NCI-H345 (cell line): ENCODE results near the gene LCNL1.

Source experiments
- DNase-seq: peaks from one replicate; lab custom pipeline; 2025; lab: John Stamatoyannopoulos, UW

The LCNL1 gene

DNA sequence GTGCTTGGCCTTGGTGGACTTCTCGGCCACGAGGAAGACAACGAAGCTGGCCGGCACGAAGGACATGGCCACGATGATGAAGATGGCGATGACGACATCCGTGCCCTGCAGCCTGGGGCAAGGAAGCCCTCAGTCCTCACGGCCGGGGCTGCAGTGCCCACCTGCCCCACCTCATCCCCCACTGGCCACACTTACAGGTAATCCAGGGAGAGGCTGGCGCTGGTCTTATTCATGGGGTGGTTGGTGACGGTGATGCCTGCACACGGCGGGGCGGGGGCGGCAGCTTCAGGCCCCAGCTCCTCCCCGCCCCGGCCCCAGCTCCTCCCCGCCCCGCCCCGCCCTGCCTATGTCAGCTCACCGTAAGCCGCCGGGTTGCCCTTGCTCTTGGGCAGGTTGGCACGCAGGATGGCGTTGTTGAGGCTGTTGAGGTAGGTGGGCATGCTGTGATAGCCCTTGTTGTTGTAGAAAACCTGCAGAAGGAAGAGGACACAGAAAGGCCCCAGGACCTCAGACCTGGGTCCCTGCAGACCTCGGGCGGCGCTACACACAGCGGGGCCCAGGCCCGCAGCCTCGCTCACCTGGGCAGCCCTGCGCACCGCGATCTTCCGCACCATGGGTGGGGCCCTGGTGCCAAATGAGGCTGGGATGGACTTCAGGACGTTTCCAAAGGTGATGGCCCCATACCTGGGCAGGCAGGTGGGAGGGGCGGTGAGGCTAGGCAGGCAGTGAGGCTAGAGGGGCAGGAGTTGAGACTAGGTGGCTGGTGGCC lies 29.3 kb downstream of the LCNL1 start:
- no peak for DNase-seq

DNA sequence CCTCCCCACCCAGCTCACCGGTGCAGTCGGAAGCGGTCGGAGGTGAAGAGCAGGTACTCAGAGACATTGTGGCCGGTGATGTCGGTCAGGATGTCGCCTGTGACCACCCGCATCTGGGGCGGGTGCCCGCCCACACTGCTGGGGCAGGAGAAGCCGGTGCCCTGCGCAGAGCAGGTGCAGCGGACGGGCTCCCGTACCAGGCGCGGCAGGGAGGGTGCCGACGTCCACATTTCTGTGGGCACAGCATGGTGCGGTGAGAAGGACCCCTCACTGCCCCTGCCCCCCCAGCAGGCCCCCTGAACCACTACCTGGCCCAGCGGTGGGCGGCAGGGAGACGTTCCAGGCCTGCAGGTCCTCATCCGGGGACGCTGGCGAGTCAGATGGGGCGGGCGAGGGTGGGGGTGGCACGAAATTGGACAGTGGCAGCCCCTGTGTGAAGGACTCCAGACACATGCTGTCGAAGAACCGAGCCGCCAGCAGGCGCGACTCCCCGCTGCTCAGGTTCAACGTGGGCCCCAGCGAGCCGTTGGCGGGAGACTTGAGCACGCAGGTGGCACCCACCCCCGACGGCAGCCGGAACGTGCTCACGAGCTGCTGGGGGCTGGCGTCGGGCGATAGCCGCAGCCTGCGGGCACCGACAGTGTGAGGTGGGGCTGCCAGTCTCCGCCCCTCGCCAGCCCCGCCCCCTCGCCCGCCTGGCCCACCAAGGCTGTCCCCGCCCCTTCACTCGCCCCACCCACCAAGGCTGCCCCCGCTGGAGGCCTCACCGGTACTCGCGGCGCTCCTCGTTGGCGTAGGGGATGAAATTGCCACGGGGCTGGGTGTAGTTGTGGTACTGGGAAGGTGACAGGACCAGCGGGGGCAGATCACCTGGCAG lies 30.1 kb downstream of the LCNL1 start:
- DNase-seq = no peak

DNA sequence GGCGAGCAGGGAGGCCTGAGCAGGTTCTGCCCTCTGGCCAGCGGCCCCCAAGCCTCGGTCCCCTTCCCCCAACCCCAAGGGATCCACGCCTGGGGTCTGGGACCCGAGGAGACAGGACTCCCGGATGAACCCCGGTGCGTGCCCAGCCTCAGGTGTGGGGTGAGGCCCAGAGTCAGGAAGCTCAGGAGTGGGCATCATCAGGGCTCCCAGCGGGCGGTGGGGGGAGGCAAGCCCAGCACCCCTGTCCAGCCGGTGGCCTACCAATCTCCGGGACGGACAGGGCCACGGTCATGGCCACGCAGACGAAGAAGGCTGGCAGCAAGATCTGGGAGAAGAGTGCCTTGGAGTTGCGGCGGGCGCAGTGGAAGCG lies 30.8 kb downstream of the LCNL1 start:
- no peak for DNase-seq

DNA sequence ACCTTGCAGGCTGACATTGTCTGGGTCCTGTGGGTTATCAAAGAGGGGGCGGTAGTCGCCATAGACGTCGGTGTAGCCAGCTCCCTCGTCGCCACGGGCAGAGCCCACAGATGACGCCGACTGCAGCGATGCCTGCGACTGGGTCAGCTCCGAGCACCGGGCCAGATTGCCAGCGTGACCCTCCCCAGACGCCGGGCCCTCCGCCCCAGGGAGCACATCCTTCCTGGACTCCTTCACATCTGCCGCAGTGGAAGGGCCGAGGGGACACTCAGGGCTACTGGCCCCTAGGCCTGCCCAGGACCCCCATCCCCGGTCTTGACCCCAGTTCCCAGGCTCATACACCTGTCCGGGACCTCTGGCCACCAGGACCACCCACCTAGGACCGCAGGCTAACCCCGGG lies 31.4 kb downstream of the LCNL1 start:
- no peak for DNase-seq

DNA sequence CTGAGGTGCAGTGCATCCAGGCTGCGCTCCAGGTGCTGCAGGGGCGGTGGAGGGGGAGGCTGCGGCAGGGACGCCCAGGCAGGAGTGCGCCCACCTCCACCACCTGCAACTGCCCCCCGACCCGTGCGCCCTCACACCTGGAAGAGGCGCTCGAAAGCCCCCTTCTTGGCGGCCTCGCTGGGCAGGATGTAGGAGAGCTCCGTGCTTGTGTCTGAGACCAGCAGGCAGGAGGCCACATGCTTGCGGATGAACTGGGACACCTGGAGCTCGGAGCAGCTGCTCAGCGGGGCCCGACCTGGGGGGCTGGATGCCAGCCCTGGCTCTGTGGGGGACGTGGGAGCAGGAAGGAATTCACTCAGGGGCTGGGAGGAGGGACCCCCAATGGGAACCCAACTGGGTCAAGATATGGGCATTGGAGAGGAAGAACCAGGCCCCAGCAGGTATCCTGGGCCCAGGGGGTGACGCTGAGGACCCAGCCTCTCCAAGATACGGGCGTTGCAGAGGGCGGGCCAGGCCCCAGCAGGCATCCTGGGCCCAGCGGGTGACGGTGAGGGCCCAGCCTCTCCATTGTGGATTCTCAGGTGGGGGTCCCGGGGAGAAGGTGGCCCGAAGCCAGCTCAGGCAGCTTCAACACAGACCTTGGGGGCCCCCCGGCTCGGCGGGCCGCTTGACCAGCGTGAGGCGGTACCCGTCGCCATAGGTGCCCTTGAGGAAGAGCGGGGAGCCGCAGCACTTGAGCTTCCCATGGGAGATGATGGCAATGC lies 32.2 kb downstream of the LCNL1 start:
- DNase-seq = no peak

DNA sequence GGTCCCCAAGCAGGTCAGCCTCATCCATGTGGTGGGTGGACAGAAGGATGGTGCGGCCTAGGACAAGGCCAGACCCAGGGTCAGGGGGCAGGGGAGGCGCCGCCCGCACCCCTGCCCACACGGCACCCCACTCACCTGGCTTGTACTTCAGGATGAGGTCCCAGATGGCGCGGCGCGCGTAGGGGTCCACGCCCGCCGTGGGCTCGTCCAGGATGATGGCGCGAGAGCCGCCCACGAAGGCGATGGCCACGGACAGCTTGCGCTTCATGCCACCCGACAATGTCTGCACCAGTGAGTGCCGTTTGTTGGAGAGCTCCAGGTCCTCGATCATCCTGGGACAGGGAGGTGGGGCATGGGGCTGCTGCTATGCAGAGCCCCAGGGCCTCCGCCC lies 32.7 kb downstream of the LCNL1 start:
- no peak for DNase-seq

DNA sequence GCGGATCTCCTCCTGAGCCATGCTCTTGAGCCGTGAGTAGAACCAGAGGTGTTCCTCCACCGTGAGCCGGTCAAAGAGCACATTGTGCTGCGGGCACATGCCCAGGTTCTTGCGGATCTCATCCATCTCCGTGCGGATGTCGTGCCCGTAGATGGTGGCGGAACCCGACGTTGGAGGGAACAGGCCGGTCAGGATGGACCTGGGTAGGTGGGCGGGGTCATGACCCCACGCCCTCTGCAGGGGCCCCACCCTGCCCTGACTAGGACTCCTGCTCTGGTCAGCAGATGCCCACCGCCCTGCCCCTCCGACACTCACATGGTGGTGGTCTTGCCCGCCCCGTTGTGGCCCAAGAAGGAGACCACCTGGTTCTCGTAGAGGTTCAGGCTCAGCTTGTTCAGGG lies 33.2 kb downstream of the LCNL1 start:
- DNase-seq = no peak

DNA sequence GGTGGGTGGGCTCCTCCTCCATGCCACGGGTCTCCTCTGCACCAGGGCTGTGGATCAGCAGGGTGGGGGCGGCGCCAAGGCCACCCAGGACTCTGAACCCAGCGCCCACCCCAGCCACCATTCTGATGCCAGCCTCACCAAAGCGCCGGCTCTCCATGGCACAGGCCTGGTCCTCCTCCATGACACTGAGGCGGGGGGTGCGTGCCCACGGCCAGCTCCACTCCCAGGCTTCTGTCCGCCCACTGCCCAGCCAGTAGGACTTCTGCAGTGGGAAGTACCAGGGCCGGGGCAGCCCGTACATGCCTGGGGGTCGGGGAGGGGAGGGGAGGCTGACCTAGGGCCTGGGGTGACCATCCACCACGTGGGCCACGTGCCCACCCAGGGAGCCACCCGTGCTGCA lies 33.6 kb downstream of the LCNL1 start:
- DNase-seq = no peak

DNA sequence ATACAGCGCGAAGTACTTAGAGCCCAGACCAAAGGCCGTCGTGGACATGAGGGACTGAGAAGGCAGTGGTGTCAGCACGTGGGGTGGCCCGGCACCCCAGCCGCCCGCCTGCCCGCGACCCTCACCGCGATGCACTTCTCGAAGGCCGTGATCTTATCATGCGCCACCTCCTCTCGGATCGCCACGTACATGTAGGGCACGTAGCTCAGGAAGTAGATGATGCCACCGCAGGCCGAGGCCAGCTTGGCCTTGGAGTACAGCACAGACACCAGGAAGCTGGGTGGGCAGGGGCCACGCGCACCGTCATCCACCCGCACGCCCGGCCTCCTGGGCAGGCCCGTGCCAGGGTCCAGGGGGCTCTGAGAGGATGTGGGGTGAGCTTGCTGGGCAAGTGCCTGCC lies 34.3 kb downstream of the LCNL1 start:
- DNase-seq = no peak

DNA sequence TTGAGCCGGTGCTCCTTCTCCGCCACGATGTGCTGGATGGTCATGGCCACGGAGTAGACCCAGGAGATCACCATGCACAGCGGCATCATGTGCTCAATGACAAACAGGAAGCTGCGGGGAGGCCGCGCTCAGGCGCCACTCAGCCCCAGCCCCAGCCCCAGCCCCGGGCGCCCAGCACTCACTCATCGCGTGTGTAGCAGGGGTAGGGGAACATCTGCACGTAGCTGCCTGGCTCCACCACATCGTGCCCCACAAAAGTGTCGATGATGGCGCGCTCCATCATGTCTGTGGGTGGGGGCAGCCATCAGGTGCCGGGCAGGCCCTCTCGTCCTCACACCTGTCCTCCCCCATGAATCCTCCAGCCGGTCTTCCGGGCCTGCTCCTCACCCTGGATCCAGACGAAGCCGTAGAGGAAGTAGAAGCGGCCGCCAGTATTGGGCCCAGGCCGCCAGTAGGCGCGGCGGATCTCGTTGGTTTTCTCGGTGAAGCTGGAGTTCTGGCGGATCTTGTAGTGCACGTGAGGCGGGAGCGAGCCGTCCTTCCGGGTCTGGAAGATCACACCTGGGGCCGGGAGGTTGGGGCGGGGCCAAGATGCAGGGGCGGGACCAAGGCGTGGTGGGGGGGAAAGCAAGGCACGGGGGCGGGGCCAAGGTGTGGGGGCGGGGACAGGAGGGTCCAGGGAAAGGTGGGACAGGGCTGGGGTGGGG lies 35.2 kb downstream of the LCNL1 start:
- no peak for DNase-seq

DNA sequence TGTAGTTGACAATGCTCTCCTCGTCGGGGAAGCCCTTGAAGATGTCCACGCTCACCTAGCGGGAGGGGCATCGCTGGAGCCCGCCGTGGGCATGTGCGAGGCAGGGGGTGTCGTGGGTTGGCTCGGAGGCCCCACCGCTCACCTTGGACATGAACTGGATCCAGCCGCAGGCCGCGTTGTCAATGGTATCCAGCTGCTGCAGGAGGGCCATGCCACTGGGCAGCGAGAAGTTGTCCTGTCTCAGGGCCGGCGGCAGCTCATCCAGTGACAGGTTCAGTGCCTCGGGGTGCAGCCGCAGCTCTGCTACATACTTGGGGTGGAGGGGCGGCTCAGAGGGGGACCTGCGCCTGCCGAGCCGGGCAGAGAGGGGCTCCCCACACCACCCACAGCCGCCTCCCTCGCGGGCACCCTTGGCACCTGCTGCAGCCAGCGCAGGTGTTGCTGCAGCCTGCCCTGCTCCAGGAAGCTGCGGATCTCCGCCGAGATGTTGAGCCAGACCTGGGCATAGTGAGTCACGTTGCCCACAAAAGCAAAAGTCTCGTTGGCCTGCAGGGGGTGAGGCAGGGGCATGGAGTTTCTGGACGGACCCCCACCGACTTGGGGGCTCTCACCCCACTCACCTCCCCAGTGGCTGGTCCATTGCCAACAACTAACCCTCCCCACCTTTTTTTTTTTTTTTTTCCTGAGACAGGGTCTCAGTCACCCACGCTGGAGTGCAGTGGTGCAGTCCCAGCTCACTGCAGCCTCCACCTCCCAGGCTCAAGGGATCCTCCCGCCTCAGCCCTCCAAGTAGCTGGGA lies 36.2 kb downstream of the LCNL1 start:
- no peak for DNase-seq

DNA sequence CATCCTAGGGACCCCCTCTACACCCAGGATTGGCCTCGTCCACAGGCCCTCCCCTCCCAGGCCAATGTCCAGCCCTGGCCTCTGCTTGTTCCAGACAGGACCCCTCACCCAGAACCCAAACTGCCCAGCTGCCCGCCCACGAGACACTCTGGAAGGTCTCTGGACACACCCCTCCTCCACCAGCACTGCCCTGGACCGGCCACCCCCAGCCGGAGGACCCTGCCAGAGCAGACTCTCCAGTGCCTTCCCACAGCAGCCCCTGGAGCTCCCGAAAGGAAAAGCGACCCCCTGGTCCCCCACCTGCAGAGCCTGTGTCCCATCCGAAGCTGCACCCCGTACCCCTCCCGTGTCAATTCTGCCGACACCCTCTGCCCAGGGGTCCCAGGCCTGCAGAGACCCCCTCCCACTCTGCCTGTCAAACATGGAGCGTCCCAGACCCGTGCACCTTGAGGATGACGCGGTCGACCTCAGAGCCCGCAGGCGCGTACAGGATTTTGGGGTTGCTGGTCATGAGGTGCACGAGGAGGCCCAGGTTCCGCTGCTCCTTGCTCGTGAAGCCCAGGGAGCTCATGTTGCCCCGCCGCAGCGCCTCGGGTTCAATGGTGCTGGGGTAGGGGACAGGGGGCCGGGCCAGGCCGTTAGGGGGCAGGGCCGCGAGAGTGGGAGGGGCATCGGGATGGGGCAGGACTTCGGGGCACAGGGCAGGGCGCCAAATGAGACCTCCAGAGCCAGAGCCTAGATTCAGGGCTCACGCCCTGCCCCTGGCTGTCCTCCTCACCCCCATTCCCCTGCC lies 37.3 kb downstream of the LCNL1 start:
- no peak for DNase-seq

DNA sequence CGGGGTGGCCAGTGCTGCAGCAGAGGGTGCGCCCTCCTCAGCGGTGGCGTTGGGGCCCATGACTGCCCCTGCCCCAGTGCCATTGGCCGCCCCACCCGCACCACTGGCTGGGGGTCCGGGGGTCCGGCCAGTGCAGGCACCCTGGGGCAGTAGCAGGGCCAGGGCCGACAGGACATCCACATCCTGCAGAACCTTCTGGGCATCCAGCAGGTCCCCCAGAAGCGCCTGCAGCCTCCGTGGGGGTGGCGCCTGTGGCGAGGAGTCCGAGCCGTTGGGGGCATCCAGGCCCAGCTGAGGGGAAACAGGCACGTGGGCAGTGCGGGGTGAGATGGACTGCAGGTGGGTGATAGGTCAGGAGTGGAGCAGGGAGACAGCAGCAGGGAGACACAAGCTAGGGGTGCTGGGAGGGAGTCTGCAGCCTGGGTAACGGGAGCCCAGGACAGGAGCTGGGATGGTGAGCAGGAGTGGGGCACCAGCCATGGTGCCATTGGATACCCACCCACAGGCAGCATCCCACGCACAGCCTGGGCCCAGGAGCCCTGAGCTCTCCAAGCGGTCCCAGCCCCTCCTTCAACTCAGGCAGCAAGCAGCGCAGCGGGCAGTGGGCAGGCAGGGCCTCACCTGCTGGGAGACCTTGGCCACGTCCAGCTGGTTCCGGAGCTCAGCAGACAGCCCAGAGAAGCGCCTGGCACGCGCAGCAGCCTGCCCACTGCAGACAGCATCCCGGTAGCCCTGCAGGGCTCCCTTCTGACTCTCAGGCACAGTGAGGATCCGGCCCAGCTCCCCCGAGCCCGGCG lies 38.2 kb downstream of the LCNL1 start:
- no peak for DNase-seq

DNA sequence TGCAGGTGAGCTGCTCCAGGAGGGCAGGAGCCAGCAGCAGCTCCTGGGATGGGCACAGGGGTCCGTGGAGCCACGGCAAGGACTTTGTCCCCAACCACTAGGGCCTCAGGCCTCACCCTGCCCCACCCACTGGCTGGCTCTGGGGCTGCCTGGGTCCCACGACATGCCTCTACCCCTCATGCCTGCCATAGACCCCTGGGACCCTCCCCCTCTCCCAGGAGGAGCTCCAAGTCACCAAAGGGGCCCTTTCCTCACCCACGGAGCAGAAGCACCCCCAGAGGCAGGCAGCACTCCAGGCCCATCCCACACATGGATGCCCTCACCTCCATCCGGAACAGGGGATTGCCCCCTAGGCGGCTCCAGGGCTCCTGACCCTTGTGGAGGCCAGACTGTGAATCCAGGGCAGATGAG lies 38.8 kb downstream of the LCNL1 start:
- no peak for DNase-seq

DNA sequence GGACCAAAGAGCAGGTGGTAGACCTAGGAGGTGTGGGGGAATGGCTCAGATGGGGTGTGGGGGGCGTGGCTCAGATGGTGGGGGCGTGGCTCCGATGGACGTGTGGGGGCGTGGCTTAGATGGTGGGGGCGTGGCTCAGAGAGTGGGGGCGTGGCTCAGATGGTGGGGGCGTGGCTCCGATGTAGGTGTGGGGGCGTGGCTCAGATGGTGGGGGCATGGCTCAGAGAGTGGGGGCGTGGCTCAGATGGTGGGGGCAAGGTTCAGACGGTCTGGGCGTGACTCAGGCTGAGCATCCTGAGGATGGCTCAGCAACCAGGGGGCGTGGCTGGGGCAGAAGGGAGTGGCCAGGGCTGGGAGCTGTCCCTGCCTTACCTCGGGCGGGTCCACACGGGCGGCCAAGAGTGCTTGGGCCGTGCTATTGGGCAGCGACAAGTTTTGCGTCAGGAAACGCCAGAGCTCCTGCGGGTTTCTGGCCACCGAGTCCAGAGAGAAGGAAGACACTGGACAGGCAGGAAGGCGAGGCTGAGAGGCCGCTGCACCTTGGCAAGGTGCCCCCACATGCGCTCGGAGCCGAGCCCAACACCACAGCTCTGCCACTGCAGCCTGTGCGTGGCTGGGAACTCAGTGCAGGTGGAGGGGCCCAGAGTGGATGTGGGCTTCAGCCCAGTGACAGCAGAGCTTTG lies 39.3 kb downstream of the LCNL1 start:
- peak; percentile 55 for DNase-seq

DNA sequence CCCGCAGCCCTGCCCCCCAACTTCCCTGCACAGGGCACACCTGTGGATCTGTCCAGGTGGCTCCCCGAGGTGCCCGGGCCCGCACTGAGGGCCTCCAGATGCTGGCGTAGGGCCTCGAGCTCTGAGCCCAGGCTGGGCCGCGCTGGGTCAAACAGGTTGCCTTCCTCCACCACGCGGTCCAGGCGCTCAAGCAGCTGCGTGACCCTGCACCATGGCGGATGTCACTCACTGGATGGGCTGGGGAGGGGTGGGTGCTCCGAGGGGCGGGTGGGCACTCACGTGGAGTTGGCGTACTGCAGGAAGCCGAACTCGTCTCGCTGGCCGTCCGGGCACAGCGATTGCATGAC lies 39.8 kb downstream of the LCNL1 start:
- DNase-seq = no peak

DNA sequence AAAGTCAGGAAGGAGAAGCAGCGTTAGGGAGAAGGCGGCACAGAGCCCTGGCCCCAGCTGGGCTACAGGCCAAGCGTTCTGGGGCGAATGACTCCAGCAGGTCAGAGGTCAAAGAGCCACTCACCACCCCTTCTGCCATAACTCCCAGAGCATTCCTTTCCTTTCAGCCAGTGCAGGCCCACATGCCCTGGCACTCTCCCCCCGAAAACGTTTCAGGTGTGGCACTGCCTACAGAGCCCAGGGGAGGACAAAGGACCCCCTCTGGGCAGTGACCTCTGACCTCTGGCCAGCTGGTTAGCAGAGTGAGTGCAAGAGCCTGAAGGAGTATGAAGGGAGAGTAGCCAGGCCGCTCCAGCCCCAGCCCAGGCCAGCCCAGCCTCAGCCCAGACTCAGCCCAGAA lies 40.4 kb downstream of the LCNL1 start:
- no peak for DNase-seq

DNA sequence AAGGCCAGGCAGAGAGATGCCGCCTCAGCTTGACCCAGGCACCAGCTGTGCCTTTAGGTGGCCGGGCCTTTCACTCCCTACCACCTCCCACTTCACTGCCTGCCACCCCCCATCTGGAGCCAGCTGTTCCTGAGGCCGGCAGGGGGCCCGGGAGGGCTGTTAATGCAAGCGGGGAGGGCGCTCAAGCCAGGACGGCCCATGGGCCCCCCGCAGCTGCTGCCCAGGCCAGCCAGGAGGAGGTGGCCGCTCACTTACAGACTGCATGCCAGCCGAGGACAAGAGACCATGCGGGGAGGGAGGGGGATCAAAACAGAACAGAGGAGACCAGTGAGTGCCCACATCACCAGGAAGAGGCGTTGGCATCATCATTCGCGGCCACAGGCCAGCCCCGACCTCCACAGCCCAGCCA lies 40.8 kb downstream of the LCNL1 start:
- no peak for DNase-seq

DNA sequence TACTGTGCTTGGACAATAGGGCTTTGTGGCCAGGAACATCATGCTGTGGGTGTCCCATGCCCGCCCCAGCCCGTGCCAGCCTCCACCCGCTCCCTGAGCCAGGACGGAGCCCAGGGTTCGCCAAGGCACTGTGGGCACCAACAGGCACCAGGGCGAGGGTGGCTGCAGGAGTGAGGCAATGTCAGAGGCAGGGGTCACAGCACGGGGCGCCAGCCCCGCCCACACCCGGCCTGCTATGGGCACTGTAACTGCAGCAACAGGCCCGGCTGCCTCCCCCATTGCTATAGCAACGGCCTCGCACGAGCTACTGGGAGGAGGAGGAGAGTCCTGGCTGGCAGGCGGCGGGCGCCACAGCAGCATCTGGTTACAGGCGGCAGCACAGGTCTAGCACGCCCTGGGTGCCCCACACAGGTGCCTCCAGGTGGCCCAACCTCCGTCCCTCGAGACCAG lies 42.7 kb downstream of the LCNL1 start:
- DNase-seq = peak; percentile 88
